HK-2 (cell line): ENCODE measurements around the gene MAN2B2.
"Not testable (repeated sequence)": the region's sequence is repeated elsewhere in the genome, so short reads cannot be mapped to it uniquely, and the experiment has no call there.

Experiments used
- DNase-seq: peaks from one replicate; pipeline ENCODE4 v3.0.0-alpha.2; 2018; ENCODE audit not compliant: unreplicated experiment

Gene MAN2B2

DNA sequence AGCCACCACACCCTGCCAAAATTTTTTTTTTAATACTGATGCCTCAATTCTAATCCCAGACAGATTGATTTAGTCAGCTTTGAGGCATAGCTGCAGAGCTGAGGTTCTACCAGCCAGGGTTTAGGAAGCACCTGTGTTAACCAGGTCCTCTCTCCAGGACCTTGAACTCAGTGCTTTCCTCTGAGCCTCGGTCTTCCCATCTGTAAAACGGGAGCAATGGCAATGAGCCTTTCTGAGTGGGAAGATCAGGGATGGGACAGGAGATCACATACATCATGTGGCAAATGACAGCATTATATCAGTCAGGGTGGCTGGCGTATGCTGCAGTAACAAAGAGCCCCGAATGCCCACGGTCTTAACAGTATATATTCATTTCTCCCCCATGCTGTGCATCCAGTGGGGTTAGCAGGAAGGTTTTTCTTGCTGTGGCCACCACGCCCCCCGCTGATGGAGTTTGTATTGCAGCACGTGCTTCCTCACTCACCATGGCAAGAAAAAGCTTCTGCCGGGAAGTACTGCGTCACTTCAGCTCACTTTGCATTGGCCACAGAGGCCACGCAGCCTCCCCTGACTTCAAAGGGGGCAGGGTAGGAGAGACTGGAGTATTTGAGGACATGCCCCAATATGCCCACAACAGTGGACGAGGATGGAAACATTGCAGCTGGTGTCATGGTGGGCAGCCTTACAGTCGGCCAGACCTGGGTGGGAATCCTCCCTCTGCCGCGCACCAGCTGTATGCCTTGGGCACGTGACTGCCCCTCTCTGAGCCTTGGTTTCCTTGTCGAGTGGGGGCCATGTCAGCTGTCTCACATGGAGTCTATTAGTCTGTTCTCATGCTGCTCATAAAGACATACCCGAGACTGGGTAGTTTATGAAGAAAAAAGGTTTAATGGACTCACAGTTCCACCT, 41.4 kb downstream of the MAN2B2 start:
- no peak for DNase-seq

DNA sequence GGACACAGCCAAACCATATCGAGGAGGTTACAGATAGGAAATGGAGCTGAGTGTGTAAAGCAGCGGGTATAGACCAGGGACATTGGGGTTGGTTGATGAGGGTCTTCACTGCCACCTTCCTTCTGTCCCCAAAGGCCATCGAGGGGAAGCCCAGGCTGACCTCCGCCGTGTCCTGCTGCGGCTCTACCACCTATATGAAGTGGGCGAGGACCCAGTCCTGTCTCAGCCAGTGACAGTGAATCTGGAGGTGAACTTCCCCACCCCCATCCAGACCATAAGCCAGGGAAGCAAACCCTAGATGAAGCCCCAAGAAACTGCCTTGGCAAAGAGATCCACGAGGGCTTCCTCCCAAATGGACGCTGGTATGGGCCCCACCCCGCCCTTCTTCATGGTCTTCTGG, 42.3 kb downstream of the MAN2B2 start:
- DNase-seq: no peak

DNA sequence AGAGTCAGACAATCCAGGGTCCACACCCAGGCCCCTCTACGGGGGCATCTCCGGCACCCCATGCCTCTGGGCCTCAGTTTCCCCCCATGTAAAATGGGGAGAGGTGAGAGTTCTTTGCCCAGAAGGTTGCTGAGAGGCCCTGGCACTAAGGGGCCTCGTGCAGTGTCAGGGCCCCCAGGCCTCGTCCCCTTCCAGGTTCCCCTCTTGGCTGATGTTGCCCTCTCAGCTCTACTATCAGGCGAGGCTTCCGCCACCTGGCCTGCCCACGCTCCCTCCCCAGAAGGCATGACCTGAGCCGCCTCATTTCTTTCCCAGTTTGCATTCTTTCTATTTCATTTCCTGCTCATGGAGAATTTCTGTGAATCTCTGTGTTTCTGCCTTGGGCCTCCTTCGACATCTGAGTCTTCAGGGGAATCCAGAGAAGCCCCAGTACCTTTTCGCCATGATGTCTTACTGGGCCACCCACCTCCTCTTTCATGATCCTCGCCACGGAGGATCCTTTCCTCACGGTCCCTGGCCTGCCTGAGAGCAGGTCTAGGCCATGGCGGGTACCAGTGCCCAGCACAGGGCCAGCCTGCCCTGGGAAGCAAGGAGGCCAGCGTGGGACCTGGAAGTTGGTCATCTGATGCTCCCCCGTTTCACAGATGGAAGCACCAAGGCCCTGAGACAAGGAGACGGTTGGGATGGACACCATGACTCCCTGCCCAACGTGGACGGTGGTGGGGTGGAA, 43.6 kb downstream of the MAN2B2 start:
- DNase-seq: no peak

DNA sequence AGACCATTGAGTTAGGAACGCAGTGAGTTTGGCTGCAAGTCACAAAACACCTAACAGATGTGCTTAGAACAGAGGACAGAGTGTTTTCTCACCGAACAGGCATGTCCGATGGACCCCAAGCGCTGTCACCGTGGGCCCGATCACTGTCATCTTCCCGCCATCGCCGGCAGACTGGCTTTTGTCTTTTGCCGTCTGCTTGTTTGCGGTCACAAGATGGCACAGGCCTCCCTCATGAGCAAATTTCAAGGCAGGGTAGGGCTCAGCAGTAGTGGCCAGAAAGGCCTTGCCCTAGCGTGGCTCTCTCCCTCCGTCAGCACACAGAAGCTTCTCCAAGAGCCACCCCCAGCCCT, 44.1 kb downstream of the MAN2B2 start:
- no peak for DNase-seq

DNA sequence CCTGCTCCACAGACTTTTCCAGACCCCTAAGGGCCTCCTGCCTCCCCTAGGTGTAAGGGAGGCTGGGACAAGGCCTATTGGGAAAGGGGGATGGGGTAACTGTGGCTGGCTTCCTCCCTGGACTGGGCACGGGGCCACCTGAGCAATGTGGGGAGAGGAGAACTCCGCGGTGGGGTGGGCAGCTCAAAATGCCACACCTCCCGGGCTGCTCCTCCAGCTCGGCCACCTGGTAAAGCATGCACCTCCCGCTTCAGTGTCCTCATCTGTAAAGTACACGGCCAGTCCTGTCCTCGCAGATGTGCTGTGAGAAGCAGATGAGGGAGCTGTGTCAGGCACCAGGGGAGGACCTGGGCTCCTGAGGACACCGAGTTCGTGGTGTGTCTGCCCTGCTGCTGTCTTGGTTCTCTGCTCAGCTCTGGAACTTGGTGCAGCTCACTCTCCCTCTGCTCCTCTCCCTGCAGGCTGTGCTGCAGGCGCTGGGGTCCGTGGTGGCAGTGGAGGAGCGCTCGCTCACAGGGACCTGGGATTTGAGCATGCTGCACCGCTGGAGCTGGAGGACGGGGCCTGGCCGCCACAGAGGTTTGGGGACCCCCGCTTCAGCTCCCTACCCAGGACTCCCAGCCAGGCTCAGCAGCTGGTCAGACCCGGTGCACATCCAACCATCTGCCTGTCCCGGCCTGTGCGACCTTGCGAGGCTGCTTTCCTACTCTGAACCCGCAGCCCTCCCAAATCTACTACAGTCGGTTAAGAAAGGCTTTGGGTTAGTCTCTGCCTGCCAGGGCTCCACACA, 44.7 kb downstream of the MAN2B2 start:
- DNase-seq: no peak

DNA sequence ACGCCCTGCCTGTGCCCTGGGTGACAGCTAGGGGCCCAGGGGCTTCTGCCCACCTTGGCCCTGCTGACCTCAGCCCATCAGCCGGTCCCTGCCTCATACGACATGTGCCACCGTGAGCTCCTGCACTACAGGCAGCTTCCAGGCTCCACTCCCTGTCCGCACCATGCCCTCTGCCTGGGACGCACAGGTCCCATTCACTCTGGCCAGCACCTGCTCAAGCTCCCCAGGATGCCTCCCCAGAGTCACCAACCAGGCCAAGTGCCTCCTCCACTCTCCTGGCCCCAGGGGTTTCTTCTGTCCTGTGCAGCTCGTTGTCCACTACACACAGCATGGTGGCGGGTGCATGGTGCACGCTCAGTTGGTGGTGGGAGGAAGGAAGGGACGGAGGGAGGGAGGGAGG, 45.3 kb downstream of the MAN2B2 start:
- no peak for DNase-seq

DNA sequence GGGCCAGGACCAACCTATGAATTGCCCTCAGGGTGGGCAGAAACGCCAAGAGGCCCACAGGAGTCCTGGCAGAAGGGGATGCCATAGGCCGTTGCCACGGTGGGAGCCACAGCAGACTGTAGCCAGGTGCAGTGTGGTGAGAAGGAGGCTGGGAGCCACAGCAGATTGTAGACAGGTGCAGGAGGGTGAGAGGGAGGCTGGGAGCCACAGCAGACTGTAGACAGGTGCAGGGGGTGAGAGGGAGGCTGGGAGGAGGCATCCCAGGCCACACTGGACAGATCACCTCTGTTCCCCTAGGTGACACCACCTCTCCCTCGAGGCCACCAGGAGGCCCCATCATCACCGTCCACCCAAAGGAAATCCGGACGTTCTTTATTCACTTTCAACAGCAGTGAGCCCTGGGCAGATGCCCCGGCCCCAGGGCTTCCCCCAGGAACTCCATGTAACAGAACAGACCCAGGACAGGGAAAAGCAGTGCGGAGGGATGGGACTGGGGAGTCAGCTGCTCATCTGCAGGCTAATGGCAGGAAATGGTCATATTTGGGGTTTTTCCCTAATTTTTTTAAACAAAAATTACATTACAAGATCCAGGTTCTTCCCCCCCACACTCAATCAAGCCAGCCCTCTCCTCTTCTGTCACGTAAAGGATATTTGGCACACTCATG, 46.0 kb downstream of the MAN2B2 start:
- no peak for DNase-seq

DNA sequence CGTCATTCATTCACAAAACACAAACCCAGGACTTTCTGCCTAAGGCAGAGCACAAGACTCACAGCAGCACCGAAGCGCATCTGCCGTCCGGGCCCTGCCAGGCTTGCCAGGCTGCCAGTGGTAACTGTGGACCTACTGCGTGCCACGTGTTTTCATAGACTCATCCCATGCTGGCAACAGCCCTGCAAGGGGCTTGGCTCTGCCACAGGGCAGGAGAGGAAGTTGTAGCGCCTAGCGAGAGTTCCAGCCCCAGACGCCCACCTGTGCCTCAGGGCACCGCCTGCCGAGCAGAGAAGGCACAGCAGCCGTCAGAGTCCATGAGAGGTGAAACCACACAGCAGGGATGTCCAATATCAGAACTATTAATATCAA, 46.6 kb downstream of the MAN2B2 start:
- no peak for DNase-seq

DNA sequence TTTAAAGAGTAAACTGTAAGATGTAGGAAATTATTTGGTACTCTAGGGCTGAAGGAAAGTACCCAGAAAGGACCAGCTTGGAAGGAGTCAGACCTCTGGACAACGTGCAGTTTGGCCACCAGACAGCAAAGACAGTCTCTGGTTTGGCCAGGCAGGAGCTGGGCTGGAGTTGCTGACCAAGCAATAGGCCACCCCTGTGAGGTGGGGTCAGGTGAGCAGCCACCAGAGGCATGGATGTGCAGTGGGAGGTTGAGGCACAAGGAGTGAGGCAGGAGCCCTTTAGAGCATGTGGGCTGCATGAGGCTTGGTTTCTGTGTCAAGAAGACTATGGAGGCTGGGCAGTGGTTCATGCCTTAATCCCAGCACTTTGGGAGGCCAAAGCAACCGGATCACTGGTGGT, 47.8 kb downstream of the MAN2B2 start:
- no peak for DNase-seq

DNA sequence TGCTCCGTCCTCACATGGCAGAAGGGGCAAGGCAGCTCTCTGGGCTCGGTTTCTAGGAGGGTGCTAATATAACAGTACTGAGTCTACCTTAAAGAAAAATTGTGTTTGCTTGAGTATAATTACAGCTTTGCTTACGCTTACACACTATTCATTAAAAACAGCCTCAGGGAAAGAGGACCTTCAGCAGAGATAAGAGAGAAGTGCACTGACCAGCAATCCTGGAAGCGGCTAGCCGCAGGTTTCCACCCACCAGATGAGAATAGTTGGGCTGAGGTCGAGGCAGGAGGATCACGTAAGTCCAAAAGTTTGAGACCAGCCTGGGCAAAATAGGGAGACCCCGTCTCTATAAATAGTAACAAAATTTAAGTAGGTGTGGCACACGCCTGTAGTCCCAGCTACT, 50.3 kb downstream of the MAN2B2 start:
- DNase-seq: no peak

DNA sequence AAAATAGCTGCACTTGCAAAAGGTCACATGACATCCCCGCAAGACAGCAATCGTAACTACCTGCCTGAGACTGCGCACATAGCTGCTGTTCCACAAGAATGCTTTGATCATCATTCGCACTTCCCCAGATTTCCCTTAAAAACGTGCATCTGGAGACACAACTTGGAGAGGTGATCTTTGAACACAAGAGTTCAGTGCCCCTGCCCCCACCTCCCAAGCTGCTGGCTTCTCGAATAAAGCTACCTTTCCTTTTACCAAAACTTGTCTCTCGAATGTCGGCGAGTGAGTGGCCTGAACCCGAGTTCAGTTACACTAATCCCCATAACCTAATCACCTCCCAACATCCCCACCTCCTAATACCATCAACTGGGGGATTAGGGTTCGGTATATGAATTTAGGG, 51.1 kb downstream of the MAN2B2 start:
- DNase-seq: no peak

DNA sequence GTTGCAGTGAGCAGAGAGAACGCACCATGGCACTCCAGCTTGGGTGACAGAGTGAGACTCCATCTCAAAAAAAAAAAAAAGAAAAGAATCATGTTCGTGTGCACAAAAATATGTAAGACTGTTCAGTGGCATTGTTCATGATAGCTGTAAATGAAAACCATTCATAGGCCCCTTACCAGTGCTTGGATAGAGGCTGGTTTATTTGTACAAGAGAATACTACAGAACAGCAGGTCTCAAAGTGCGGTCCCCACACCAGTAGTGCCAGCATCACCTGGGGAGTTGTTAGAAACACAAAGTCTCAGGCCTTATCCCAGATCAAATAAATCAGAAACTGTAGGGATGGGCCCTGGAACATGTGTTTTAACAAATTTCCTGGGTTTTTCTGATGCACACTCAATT, 52.8 kb downstream of the MAN2B2 start:
- no peak for DNase-seq

DNA sequence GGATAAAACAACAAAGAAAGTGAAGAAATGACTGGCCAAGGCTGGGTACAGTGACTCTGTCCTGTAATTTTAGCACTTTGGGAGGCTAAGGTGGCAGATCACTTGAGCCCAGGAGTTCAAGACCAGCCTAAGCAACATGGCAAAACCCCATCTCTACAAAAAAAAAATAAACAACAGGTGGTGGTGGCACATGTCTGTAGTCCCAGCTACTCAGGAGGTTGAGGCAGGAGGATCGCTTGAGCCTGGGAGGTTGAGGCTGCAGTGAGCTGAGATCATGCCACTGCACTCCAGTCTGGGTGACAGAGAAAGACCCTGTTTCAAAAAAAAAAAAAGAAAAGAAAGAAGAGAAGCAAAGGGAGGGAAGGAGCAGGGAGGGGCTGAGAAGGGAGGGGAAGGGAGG, 53.5 kb downstream of the MAN2B2 start:
- not testable (repeated sequence) for DNase-seq

DNA sequence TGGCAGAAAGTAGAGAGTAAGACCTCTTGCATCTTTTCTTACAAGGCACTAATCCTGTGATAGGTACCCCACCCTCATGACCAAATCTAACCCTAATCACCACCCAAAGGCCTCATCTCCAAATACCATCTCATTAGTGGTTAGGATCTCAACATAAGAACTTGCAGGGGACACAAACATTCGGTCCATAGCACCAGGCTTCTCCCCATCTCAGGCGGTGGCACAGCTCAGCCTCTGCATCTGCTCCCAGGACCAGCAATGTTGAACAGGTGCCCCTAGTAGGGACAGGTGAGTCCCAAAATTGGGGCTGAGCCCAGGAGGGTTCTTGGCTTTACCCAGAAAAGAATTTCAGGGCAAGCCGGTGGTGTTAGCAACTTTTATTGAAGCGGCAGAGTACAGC, 57.1 kb downstream of the MAN2B2 start:
- DNase-seq: no peak

DNA sequence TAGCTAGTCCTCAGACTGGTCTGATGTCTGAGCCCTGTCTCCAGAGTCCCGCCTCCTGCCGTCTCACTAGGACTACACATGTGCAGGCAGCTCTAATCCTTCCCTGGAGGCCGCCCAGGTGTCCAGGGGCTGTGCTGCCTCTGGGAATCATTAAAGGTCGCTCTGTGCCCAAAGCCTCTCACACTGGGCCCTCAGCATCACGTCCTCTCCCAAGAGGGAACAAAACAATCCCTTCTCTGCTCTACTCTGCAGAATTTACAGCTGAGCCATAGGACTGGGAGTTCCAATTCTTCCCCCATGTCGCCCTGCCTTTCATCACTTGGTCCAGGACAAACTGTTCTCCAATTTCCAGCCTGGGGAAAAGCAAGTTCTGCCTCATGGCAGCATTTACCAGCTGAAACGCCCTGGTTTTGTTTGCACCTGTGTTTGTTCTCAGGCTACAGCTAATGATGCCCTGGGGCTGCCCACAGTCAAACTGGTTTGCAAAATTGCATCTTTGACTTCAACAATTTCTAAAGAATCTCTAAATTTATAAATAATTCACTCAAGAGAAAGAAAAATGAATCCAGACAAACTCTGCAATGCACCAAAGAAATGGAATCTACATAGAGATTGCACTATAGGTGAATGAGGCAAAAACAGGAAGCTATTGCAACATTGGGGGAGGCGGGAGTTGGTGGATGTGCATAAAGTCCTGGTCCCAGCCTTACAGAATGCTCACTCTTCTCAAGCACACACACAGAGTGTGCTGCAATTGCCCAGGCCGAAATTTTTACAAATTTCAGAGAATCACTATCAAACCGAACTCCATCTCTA, 58.3 kb downstream of the MAN2B2 start:
- DNase-seq: no peak

DNA sequence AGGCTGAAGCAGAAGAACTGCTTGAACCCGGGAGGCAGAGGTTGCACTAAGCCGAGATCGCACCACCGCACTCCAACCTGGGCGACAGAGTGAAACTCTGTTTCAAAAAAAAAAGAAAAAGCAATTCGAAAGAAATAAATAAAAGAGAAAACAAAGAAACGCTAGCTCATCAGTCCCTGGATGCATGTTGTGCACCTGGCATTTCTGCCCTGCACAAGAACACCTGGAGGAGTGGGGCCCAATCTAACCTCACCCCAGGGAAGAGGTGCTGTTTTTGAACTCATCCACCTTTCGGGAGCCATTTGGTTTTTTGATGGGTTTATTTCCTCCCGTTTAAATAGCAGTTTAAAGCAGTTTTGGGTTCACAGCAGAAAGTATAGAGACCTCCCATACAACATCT, 59.8 kb downstream of the MAN2B2 start:
- DNase-seq: no peak

DNA sequence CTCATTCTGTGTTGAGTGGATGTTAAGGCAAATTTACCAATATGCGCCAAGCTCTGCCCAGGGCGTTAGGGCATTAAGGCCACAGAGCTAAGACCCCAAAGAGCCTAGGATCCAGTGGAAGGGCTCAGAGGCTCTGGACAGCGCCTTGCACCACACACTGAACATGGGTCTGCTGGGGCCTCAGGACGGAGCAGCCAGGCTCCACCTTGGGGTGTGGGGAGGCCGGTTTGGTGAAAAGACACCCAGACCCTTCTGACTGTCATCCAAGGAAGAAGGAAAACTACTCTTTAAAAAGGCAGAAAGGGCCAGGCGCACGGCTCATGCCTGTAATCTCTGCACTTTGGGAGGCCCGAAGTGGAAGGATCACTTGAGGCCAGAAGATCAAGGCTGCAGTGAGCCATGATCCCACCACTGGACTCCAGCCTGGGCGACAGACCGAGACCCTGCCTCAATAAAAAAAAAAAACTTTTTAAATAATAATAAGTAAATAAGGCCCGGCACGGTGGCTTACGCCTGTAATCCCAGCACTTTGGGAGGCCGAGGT, 64.2 kb downstream of the MAN2B2 start:
- DNase-seq: no peak

DNA sequence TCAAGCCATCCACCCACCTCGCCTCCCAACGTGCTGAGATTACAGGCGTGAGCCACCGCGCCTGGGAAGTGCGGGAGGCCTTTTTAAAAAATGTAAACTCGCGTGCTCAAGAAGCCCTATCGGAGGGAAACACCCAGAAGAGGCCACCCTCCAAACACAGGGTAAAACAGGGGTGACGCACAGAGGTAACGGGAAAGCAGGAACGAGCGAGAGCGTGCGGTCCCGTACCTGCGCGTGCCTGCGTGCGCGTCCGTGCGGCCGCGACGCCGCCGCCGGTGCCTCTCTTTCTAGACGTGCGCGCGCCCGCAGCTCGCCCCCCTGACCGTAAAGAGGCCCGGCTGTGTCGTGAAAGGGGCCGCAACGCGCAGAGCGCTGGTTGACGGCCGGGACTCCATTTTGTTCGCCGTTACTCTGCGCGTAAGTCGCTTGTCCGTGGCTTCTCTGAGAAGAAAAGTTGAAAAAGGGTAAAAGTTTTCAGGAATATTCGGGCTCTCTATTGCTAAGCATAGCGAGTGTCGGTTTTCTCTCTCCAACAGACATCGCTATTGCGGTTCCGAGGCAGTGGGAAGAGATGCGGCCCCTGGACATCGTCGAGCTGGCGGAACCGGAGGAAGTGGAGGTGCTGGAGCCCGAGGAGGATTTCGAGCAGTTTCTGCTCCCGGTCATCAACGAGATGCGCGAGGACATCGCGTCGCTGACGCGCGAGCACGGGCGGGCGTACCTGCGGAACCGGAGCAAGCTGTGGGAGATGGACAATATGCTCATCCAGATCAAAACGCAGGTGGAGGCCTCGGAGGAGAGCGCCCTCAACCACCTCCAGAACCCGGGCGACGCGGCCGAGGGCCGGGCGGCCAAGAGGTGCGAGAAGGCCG, 65.5 kb downstream of the MAN2B2 start, which contains the start of gene MRFAP1:
Gene MRFAP1 (plus strand): TSS at position 394 of the 872 bp plus-strand sequence. CDS start 178 bp downstream, at position 572.
- DNase-seq: peak; percentile 95

DNA sequence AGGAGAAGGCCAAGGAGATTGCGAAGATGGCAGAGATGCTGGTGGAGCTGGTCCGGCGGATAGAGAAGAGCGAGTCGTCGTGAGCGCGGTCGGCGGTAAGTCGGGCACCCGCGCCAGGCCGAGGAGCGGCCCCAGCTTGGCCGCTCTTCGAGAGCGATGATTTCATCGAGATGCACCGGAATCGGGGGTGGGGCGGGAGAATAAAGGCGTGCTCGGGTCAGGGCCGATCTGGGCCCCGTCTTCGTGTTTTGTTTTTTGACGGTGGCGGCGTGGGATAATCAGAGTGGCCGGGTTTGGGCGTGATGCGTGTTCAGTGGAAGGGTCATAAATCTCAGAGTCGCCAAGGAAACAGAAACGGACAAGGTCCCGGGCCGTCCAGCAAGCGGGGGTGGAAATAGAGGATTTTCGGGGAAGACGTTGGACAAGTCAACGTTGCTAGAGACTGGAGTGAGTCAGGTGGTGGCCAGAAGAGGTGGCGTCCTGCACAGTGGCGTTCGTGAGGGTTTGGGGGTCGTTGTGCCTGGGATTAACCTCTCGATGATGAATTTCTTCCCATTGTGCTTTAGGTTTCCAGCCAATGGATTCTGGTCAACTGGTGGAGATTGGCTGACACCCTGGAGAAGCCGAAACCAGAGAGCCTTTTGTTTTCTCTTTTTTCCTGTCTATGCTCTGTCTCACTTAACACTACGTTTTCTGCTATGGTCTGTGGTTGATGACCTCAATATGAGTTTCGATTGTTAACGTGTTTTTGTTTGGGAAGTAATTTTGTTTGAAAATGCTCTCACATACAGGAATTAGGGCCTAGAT, 66.4 kb downstream of the MAN2B2 start:
- DNase-seq: peak; percentile 57
